Naive thymus-derived CD4-positive, alpha-beta T cell (primary cell): Measurements from ENCODE around the gene FAM118A. TPM values are rescaled to one million over a fixed set of nuclear protein-coding genes. Genes with fewer than 3 reads are reported as not detected.
"Not testable (repeated sequence)": the region's sequence is repeated elsewhere in the genome, so short reads cannot be mapped to it uniquely, and the experiment has no call there.

Experiments used
- ATAC-seq: fragments of 150-1000 bp; cut with Tn5 transposase; 2 replicates; pipeline ENCODE4 v1.10.0; 2021; ENCODE audit warnings: mild to moderate bottlenecking, moderate library complexity
- CTCF ChIA-PET: fragments of 350-600 bp; sonication (Branson Sonifier 250); formaldehyde crosslinking; loops from one replicate; lab custom pipeline; 2021; ENCODE audit warnings: antibody characterized with exemption; lab: Charles Lee
- POLR2A ChIA-PET: fragments of 350-600 bp; sonication (Branson Sonifier 250); formaldehyde crosslinking; loops from one replicate; lab custom pipeline; 2021; ENCODE audit warnings: antibody characterized with exemption, inconsistent platforms; lab: Charles Lee
- DNase-seq, 9 donors: peaks; one replicate each; pipeline versions ENCODE4 v3.0.0 to v3.0.0-alpha.2; 2020 to 2022; ENCODE audit warnings: mixed read lengths in 1 of 9
- H3K27ac ChIP-seq: one replicate; pipeline ENCODE4 v1.7.0; 2013; ENCODE audit warnings: mild to moderate bottlenecking, low read depth, low read length, moderate library complexity
- H3K27me3 ChIP-seq, 2 donors: one replicate each; pipeline ENCODE4 v1.7.0; 2013; ENCODE audit warnings: low read length in 2 of 2, mild to moderate bottlenecking in 2 of 2, moderate library complexity in 2 of 2; ENCODE audit not compliant: control insufficient read depth in 2 of 2, insufficient read depth in 2 of 2
- H3K36me3 ChIP-seq, 3 experiments: 1 replicate in 2 of 3; 2 replicates in 1 of 3; pipeline ENCODE4 v1.7.0; 2013; ENCODE audit warnings: low read length in 3 of 3, mild to moderate bottlenecking in 3 of 3, moderate library complexity in 1 of 3; ENCODE audit not compliant: insufficient read depth in 3 of 3, control insufficient read depth in 2 of 3
- H3K4me1 ChIP-seq, 2 donors: one replicate each; pipeline ENCODE4 v1.7.0; 2013; ENCODE audit warnings: low read length in 2 of 2, mild to moderate bottlenecking in 2 of 2, moderate library complexity in 1 of 2; ENCODE audit not compliant: control insufficient read depth in 2 of 2, insufficient read depth in 2 of 2
- H3K4me3 ChIP-seq: 2 replicates; pipeline ENCODE4 v1.7.0; 2013; ENCODE audit warnings: mild to moderate bottlenecking, low read length
- H3K9me3 ChIP-seq, 3 experiments: 1 replicate in 2 of 3; 2 replicates in 1 of 3; pipeline ENCODE4 v1.7.0; 2013; ENCODE audit warnings: low read length in 3 of 3; ENCODE audit not compliant: control insufficient read depth in 2 of 3
- H3K27ac Mint-ChIP-seq, 9 donors: one replicate each; pipeline ENCODE4 v1.8.0; 2020 to 2022; ENCODE audit warnings: mixed read lengths in 9 of 9, mild to moderate bottlenecking in 8 of 9, moderate library complexity in 5 of 9, inconsistent platforms in 2 of 9
- H3K27me3 Mint-ChIP-seq, 5 donors: one replicate each; pipeline ENCODE4 v1.8.0; 2021 to 2022; ENCODE audit warnings: mixed read lengths in 5 of 5, mild to moderate bottlenecking in 1 of 5
- H3K36me3 Mint-ChIP-seq, 5 donors: one replicate each; pipeline ENCODE4 v1.8.0; 2020 to 2022; ENCODE audit warnings: mixed read lengths in 5 of 5, mild to moderate bottlenecking in 3 of 5, inconsistent platforms in 1 of 5
- H3K4me1 Mint-ChIP-seq, 7 donors: one replicate each; pipeline ENCODE4 v1.8.0; 2020 to 2022; ENCODE audit warnings: mixed read lengths in 7 of 7, mild to moderate bottlenecking in 3 of 7, inconsistent platforms in 1 of 7
- H3K4me3 Mint-ChIP-seq, 10 donors: one replicate each; pipeline ENCODE4 v1.8.0; 2020 to 2022; ENCODE audit warnings: mild to moderate bottlenecking in 10 of 10, mixed read lengths in 10 of 10, moderate library complexity in 6 of 10, inconsistent platforms in 2 of 10
- H3K9me3 Mint-ChIP-seq, 11 donors: one replicate each; pipeline ENCODE4 v1.8.0; 2020 to 2022; ENCODE audit warnings: mixed read lengths in 11 of 11, mild to moderate bottlenecking in 4 of 11, inconsistent platforms in 1 of 11, moderate library complexity in 1 of 11
- intact Hi-C, 2 donors: fragments of 100-400 bp; cut with micrococcal nuclease; formaldehyde crosslinking; loops; one replicate each; pipeline ENCODE4 v1.15.1; 2023
- polyA plus RNA-seq, 2 donors: library from polyadenylated mRNA; unstranded; fragments of 300-500 nt; fragmentation: Illumina TruSeq; gene quantifications; one replicate each; pipeline ENCODE4 v1.2.3, GENCODE V29; 2021
- total RNA-seq, 6 experiments: library from RNA in 5 of 6; stranded (reverse) in 5 of 6; gene quantifications; 1 replicate in 5 of 6; 2 replicates in 1 of 6; pipeline ENCODE4 v1.2.3 and lab custom pipeline; 2021 to 2026

Gene FAM118A
- total and polyA plus RNA-seq, 7 experiments from 2014 or later: 54.0 to 216 (median 109) TPM

- Mint-ChIP-seq H3K4me1 (peaks cover 0 to 8% (median 5%) of the 10 kb centered on the region in 7 donors), H3K27me3 (peaks cover 0 to 13% (median 0%) of the 10 kb centered on the region in 5 donors), H3K9me3 (no peaks in the 10 kb centered on the region), H3K27ac (no peak overlapping the region), H3K36me3 (no peaks in the 10 kb centered on the region), H3K4me3 (no peak overlapping the region)
- DNase-seq (no peak), ATAC-seq (no peak)
- Histone ChIP-seq H3K4me1 (peaks cover under 1 to 6% of the 10 kb centered on the region in 2 donors), H3K27ac (no peak overlapping the region), H3K27me3 (no peaks in the 10 kb centered on the region), H3K9me3 (no peaks in the 10 kb centered on the region), H3K4me3 (no peak overlapping the region), H3K36me3 (no peaks in the 10 kb centered on the region)
- ChIA-PET CTCF (no interaction called here), POLR2A (no interaction called here)
- intact Hi-C loops: no loop called here
Measured at GRCh38 chr22:45290410-45290936, 19.3 kb upstream of the FAM118A start.

- DNase-seq (no peak), ATAC-seq (peak; percentile 43)
- H3K36me3 ChIP-seq: no peaks in the 10 kb centered on the region
- H3K4me3 Mint-ChIP-seq: no peak overlapping the region
- no peaks in the 10 kb centered on the region for H3K9me3 Mint-ChIP-seq
- H3K4me1 Mint-ChIP-seq: peaks cover 0 to 15% (median 9%) of the 10 kb centered on the region in 7 donors
- peaks cover 0 to 6% (median 0%) of the 10 kb centered on the region in 5 donors for H3K27me3 Mint-ChIP-seq
- H3K4me1 ChIP-seq: peaks cover 8 to 9% of the 10 kb centered on the region in 2 donors
- H3K27ac Mint-ChIP-seq: no peak overlapping the region
- H3K27ac ChIP-seq: no peak overlapping the region
- intact Hi-C loops: no loop called here
- no peaks in the 10 kb centered on the region for H3K36me3 Mint-ChIP-seq
- no peaks in the 10 kb centered on the region for H3K9me3 ChIP-seq
- ChIA-PET CTCF (no interaction called here), POLR2A (no interaction called here)
- H3K4me3 ChIP-seq: no peak overlapping the region
- no peaks in the 10 kb centered on the region for H3K27me3 ChIP-seq
Measured at GRCh38 chr22:45291061-45291930, 18.4 kb upstream of the FAM118A start.

- no peaks in the 10 kb centered on the region for H3K9me3 ChIP-seq
- no peak for ATAC-seq
- intact Hi-C loops: no loop called here
Measured at GRCh38 chr22:45291931-45292290, 17.8 kb upstream of the FAM118A start.

GRCh38 chr22:45292731-45293442, 16.8 kb upstream of the FAM118A start:
- H3K9me3 ChIP-seq: no peaks in the 10 kb centered on the region
- peaks cover 15 to 20% of the 10 kb centered on the region in 2 donors for H3K4me1 ChIP-seq
- H3K4me3 ChIP-seq: no peak overlapping the region
- Mint-ChIP-seq H3K9me3 (no peaks in the 10 kb centered on the region), H3K27ac (peak overlapping the region in 3 of 9 donors; percentile 14 to 71 (median 21)), H3K36me3 (no peaks in the 10 kb centered on the region), H3K27me3 (no peaks in the 10 kb centered on the region), H3K4me1 (peaks cover 7 to 31% (median 19%) of the 10 kb centered on the region in 7 donors), H3K4me3 (peak overlapping the region in 1 of 10 donors; percentile 35)
- no peaks in the 10 kb centered on the region for H3K27me3 ChIP-seq
- ChIA-PET POLR2A (no interaction called here), CTCF (no interaction called here)
- no peak overlapping the region for H3K27ac ChIP-seq
- no peaks in the 10 kb centered on the region for H3K36me3 ChIP-seq
- ATAC-seq (no peak), DNase-seq (no peak)
- intact Hi-C loops: no loop called here

More at GRCh38 chr22:45291931-45292290, 17.8 kb upstream of the FAM118A start:
- Mint-ChIP-seq H3K27me3 (no peaks in the 10 kb centered on the region), H3K27ac (no peak overlapping the region), H3K9me3 (no peaks in the 10 kb centered on the region), H3K36me3 (no peaks in the 10 kb centered on the region), H3K4me3 (no peak overlapping the region), H3K4me1 (peaks cover 5 to 21% (median 15%) of the 10 kb centered on the region in 7 donors)
- POLR2A ChIA-PET: no interaction called here
- Histone ChIP-seq H3K4me1 (peaks cover 13 to 15% of the 10 kb centered on the region in 2 donors), H3K27ac (no peak overlapping the region), H3K36me3 (no peaks in the 10 kb centered on the region), H3K4me3 (no peak overlapping the region), H3K27me3 (no peaks in the 10 kb centered on the region)
- no peak for DNase-seq
- CTCF ChIA-PET: no interaction called here

GRCh38 chr22:45294030-45294429, 15.7 kb upstream of the FAM118A start:
- Mint-ChIP-seq H3K4me1 (peaks cover 7 to 39% (median 19%) of the 10 kb centered on the region in 7 donors), H3K27me3 (no peaks in the 10 kb centered on the region), H3K27ac (peak overlapping the region in 6 of 9 donors; percentile 21 to 82 (median 61)), H3K36me3 (no peaks in the 10 kb centered on the region), H3K4me3 (peak overlapping the region in 1 of 10 donors; percentile 62), H3K9me3 (no peaks in the 10 kb centered on the region)
- ChIA-PET POLR2A (interaction anchor here (1.0 kb wide), 1 partner anchor 12 kb away, joined by 3 read pairs; no protein-coding TSS in a partner anchor), CTCF (no interaction called here)
- H3K9me3 ChIP-seq: no peaks in the 10 kb centered on the region
- no peak overlapping the region for H3K4me3 ChIP-seq
- no peak overlapping the region for H3K27ac ChIP-seq
- ATAC-seq: no peak
- intact Hi-C loops: no loop called here
- DNase-seq: no peak
- no peaks in the 10 kb centered on the region for H3K36me3 ChIP-seq
- H3K27me3 ChIP-seq: no peaks in the 10 kb centered on the region
- peaks cover 15 to 20% of the 10 kb centered on the region in 2 donors for H3K4me1 ChIP-seq

- H3K9me3 Mint-ChIP-seq, H3K4me3 Mint-ChIP-seq, DNase-seq, H3K27me3 Mint-ChIP-seq, H3K27ac ChIP-seq, H3K4me3 ChIP-seq, intact Hi-C loops, H3K36me3 Mint-ChIP-seq, H3K36me3 ChIP-seq, ATAC-seq, H3K27me3 ChIP-seq, H3K9me3 ChIP-seq: not testable (repeated sequence)
- Mint-ChIP-seq H3K27ac (peak overlapping the region in 7 of 9 donors; percentile 5 to 94 (median 57)), H3K4me1 (peaks cover 12 to 43% (median 25%) of the 10 kb centered on the region in 7 donors)
- ChIA-PET CTCF (interaction anchor here (0.7 kb wide), 1 partner anchor 155 kb away, joined by 3 read pairs; no protein-coding TSS in a partner anchor), POLR2A (interaction anchor here (1.0 to 7.7 kb wide), 2 partner anchors 13 to 14 kb away, joined by 3 to 73 read pairs; partner anchors contain the start of gene FAM118A)
- peaks cover 15 to 20% of the 10 kb centered on the region in 2 donors for H3K4me1 ChIP-seq
Measured at GRCh38 chr22:45295004-45295403, 14.7 kb upstream of the FAM118A start.
